ENCODE results near the gene LCOR. TPM values are rescaled to one million over a fixed set of nuclear protein-coding genes. Genes with fewer than 3 reads are reported as not detected.
A peak's percentile ranks its signal among the peaks of the same experiment; 100 is the strongest.
"Not testable (repeated sequence)": the region's sequence is repeated elsewhere in the genome, so short reads cannot be mapped to it uniquely, and the experiment has no call there.

Gene LCOR
- polyA plus RNA-seq, 1 donor from 2014 or later: 19.8 TPM

- Mint-ChIP-seq H3K4me3 (no peak overlapping the region), H3K36me3 (no peaks in the 10 kb centered on the region), H3K27ac (no peak overlapping the region), H3K9me3 (no peaks in the 10 kb centered on the region), H3K4me1 (peaks cover 4 to 13% (median 9%) of the 10 kb centered on the region in 3 donors), H3K27me3 (no peaks in the 10 kb centered on the region)
Measured at GRCh38 chr10:97022616-97023015, 190.5 kb downstream of the LCOR start.

- H3K4me1 Mint-ChIP-seq: peaks cover 4 to 13% (median 9%) of the 10 kb centered on the region in 3 donors
Measured at GRCh38 chr10:97023401-97024167, 191.5 kb downstream of the LCOR start.

GRCh38 chr10:97024168-97025073 lies 192.3 kb downstream of the LCOR start:
- no peak overlapping the region for H3K4me3 Mint-ChIP-seq
- H3K27ac Mint-ChIP-seq: peak overlapping the region in 1 of 3 donors; percentile 10
- peaks cover 4 to 13% (median 9%) of the 10 kb centered on the region in 3 donors for H3K4me1 Mint-ChIP-seq
- H3K36me3 Mint-ChIP-seq: no peaks in the 10 kb centered on the region
- H3K27me3 Mint-ChIP-seq: peaks cover 8% of the 10 kb centered on the region
- no peaks in the 10 kb centered on the region for H3K9me3 Mint-ChIP-seq

More at GRCh38 chr10:97023401-97024167, 191.5 kb downstream of the LCOR start:
- peaks cover 3% of the 10 kb centered on the region for H3K27me3 Mint-ChIP-seq
- H3K27ac Mint-ChIP-seq: peak overlapping the region in 1 of 3 donors; percentile 10
- peak overlapping the region in 1 of 4 donors; percentile 37 for H3K4me3 Mint-ChIP-seq
- no peaks in the 10 kb centered on the region for H3K36me3 Mint-ChIP-seq
- no peaks in the 10 kb centered on the region for H3K9me3 Mint-ChIP-seq

- Mint-ChIP-seq H3K27me3 (peaks cover 15% of the 10 kb centered on the region), H3K4me3 (no peak overlapping the region), H3K27ac (no peak overlapping the region), H3K9me3 (no peaks in the 10 kb centered on the region), H3K36me3 (no peaks in the 10 kb centered on the region), H3K4me1 (peaks cover 4 to 13% (median 9%) of the 10 kb centered on the region in 3 donors)
Measured at GRCh38 chr10:97025613-97026242, 193.6 kb downstream of the LCOR start.

GRCh38 chr10:97028126-97028831 lies 196.2 kb downstream of the LCOR start:
- peaks cover 16% of the 10 kb centered on the region for H3K27me3 Mint-ChIP-seq
- no peak overlapping the region for H3K27ac Mint-ChIP-seq
- no peaks in the 10 kb centered on the region for H3K36me3 Mint-ChIP-seq
- no peaks in the 10 kb centered on the region for H3K9me3 Mint-ChIP-seq
- H3K4me3 Mint-ChIP-seq: no peak overlapping the region
- H3K4me1 Mint-ChIP-seq: peaks cover 2 to 5% (median 5%) of the 10 kb centered on the region in 3 donors

GRCh38 chr10:97028832-97029178 lies 196.7 kb downstream of the LCOR start:
- peaks cover 2 to 5% (median 5%) of the 10 kb centered on the region in 3 donors for H3K4me1 Mint-ChIP-seq
- no peak overlapping the region for H3K27ac Mint-ChIP-seq
- H3K4me3 Mint-ChIP-seq: no peak overlapping the region
- H3K9me3 Mint-ChIP-seq: no peaks in the 10 kb centered on the region
- peaks cover 16% of the 10 kb centered on the region for H3K27me3 Mint-ChIP-seq
- no peaks in the 10 kb centered on the region for H3K36me3 Mint-ChIP-seq

- Mint-ChIP-seq H3K4me3 (no peak overlapping the region), H3K27ac (no peak overlapping the region), H3K9me3 (no peaks in the 10 kb centered on the region), H3K4me1 (peaks cover 1 to 2% (median 1%) of the 10 kb centered on the region in 3 donors), H3K27me3 (peaks cover 16% of the 10 kb centered on the region), H3K36me3 (no peaks in the 10 kb centered on the region)
Measured at GRCh38 chr10:97029271-97029670, 197.2 kb downstream of the LCOR start.

GRCh38 chr10:97030894-97031293 lies 198.8 kb downstream of the LCOR start:
- Mint-ChIP-seq H3K9me3 (no peaks in the 10 kb centered on the region), H3K4me1 (peaks cover 0 to 2% (median 0%) of the 10 kb centered on the region in 3 donors), H3K4me3 (peak overlapping the region in 1 of 4 donors; percentile 27), H3K27ac (no peak overlapping the region), H3K36me3 (no peaks in the 10 kb centered on the region), H3K27me3 (peaks cover 22% of the 10 kb centered on the region)

- Mint-ChIP-seq H3K27ac (no peak overlapping the region), H3K4me3 (no peak overlapping the region), H3K4me1 (peaks cover 0 to 2% (median 0%) of the 10 kb centered on the region in 3 donors), H3K36me3 (no peaks in the 10 kb centered on the region), H3K9me3 (no peaks in the 10 kb centered on the region), H3K27me3 (peaks cover 26% of the 10 kb centered on the region)
Measured at GRCh38 chr10:97031459-97031858, 199.4 kb downstream of the LCOR start.

GRCh38 chr10:97032624-97033023 lies 200.5 kb downstream of the LCOR start:
- H3K9me3 Mint-ChIP-seq: no peaks in the 10 kb centered on the region
- peaks cover 0 to 6% (median 4%) of the 10 kb centered on the region in 3 donors for H3K4me1 Mint-ChIP-seq
- no peak overlapping the region for H3K27ac Mint-ChIP-seq
- H3K27me3 Mint-ChIP-seq: peaks cover 26% of the 10 kb centered on the region
- H3K4me3 Mint-ChIP-seq: no peak overlapping the region
- H3K36me3 Mint-ChIP-seq: no peaks in the 10 kb centered on the region

GRCh38 chr10:97033841-97034240 lies 201.7 kb downstream of the LCOR start:
- Mint-ChIP-seq H3K27me3 (peaks cover 20% of the 10 kb centered on the region), H3K4me1 (peaks cover 0 to 11% (median 8%) of the 10 kb centered on the region in 3 donors)
- H3K9me3 Mint-ChIP-seq, H3K27ac Mint-ChIP-seq, H3K4me3 Mint-ChIP-seq, H3K36me3 Mint-ChIP-seq: not testable (repeated sequence)

- Mint-ChIP-seq H3K9me3 (no peaks in the 10 kb centered on the region), H3K27ac (no peak overlapping the region), H3K4me1 (peaks cover 0 to 11% (median 8%) of the 10 kb centered on the region in 3 donors), H3K27me3 (peaks cover 18% of the 10 kb centered on the region), H3K36me3 (no peaks in the 10 kb centered on the region), H3K4me3 (no peak overlapping the region)
Measured at GRCh38 chr10:97034301-97034700, 202.2 kb downstream of the LCOR start.

- H3K9me3 Mint-ChIP-seq: no peaks in the 10 kb centered on the region
Measured at GRCh38 chr10:97034958-97035769, 203.1 kb downstream of the LCOR start.

More at GRCh38 chr10:97034958-97035769, 203.1 kb downstream of the LCOR start:
- no peak overlapping the region for H3K27ac Mint-ChIP-seq
- H3K27me3 Mint-ChIP-seq: peaks cover 16% of the 10 kb centered on the region
- peaks cover 0 to 11% (median 8%) of the 10 kb centered on the region in 3 donors for H3K4me1 Mint-ChIP-seq
- H3K36me3 Mint-ChIP-seq: no peaks in the 10 kb centered on the region
- H3K4me3 Mint-ChIP-seq: no peak overlapping the region

Measured in IgD-negative memory B cell (primary cell).